NB4 (cell line): ENCODE measurements around the gene CRYZL1.

Experiments used
- DNase-seq: peaks from one replicate; pipeline ENCODE4 v3.0.0; 2010; ENCODE audit warnings: low read depth
- H3K4me3 ChIP-seq: one replicate; pipeline ENCODE4 v1.5.1; 2011; ENCODE audit warnings: mild to moderate bottlenecking, low read depth, low read length, moderate library complexity
- CTCF ChIP-seq: IDR thresholded peaks from one replicate; pipeline ENCODE4 v1.5.1; 2012; ENCODE audit warnings: low read depth, low read length
- MAX ChIP-seq: IDR thresholded peaks from 2 replicates; pipeline ENCODE4 v1.6.1; 2011; ENCODE audit warnings: low read depth, low read length
- MYC ChIP-seq: IDR thresholded peaks from 2 replicates; pipeline ENCODE4 v1.6.1; 2011; ENCODE audit warnings: low read depth, low read length
- POLR2A ChIP-seq: IDR thresholded peaks from 2 replicates; pipeline ENCODE4 v1.6.1; 2011; ENCODE audit warnings: mild to moderate bottlenecking; ENCODE audit not compliant: insufficient read length; ENCODE audit errors: extremely low read depth

CRYZL1 gene

GRCh38 chr21:33554236-33554981 is 87.1 kb downstream of the CRYZL1 start:
- DNase-seq, result no peak
- no peak overlapping the region for H3K4me3 ChIP-seq
- TF ChIP-seq POLR2A, result no peak
- no peak for TF ChIP-seq CTCF
- TF ChIP-seq MAX, result no peak
- no peak for TF ChIP-seq MYC

GRCh38 chr21:33552999-33553598 is 88.4 kb downstream of the CRYZL1 start:
- no peak for DNase-seq
- TF ChIP-seq CTCF, result no peak
- TF ChIP-seq POLR2A, result no peak
- TF ChIP-seq MAX, result no peak
- no peak for TF ChIP-seq MYC
- H3K4me3 ChIP-seq, result no peak overlapping the region

- no peak for DNase-seq
Observed at GRCh38 chr21:33552093-33552998, 89.2 kb downstream of the CRYZL1 start.

GRCh38 chr21:33551664-33552063 is 89.9 kb downstream of the CRYZL1 start:
- H3K4me3 ChIP-seq, result no peak overlapping the region
- no peak for DNase-seq
- TF ChIP-seq POLR2A, result no peak
- no peak for TF ChIP-seq MAX
- TF ChIP-seq CTCF, result no peak
- TF ChIP-seq MYC, result no peak

More at GRCh38 chr21:33552093-33552998, 89.2 kb downstream of the CRYZL1 start:
- TF ChIP-seq CTCF, result no peak
- no peak for TF ChIP-seq MAX
- TF ChIP-seq MYC, result no peak
- TF ChIP-seq POLR2A, result no peak
- no peak overlapping the region for H3K4me3 ChIP-seq

GRCh38 chr21:33550772-33551660 is 90.5 kb downstream of the CRYZL1 start:
- no peak for DNase-seq
- no peak overlapping the region for H3K4me3 ChIP-seq
- no peak for TF ChIP-seq MYC
- no peak for TF ChIP-seq MAX
- no peak for TF ChIP-seq POLR2A
- no peak for TF ChIP-seq CTCF
